ENCODE data around the gene ZSWIM5.
"Not testable (repeated sequence)": the region's sequence is repeated elsewhere in the genome, so short reads cannot be mapped to it uniquely, and the experiment has no call there.

Gene ZSWIM5

GRCh38 chr1:45136984-45137383 is 69.4 kb downstream of the ZSWIM5 start:
- no peak for DNase-seq

DNA sequence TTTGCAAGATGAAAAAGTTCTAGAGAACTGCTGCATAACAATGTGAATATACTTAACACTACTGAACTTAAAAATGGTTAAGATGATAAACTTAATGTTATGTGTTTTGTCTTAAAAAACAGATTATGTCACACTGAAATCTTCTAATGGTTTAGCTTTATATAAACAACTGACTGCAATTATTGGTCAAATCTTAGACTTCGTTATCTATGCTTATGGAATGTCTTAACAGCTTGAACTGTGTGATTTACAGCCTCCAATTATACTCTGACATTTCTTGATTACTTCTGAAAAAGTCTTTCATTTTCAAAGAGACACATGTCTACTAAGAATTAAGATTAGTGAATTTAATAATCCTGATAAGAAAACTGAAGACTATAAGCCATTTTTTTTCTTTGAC is 71.1 kb downstream of the ZSWIM5 start:
- no peak for DNase-seq

DNA sequence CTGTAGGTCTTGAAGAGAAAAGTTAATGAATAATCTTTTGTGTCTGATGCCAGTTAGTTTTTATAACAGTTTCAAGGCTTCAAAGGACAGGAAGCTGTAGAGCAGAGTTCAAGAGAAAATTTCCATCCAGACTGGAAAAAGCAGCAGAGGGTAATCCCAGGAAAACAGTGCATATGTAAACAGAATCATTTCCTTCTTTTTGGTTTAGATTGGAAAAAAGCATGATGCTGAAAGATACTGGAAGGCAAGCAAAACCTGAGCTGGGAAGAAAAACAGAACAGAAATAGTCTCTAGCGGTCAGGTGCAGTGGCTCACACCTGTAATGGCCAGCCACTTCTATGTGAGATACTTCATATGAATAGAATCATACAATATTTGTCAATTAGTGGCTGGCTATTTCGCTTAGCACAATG is 71.9 kb downstream of the ZSWIM5 start:
- no peak for DNase-seq

- DNase-seq, result not testable (repeated sequence)
Measured at GRCh38 chr1:45132719-45133118, 73.7 kb downstream of the ZSWIM5 start.

DNA sequence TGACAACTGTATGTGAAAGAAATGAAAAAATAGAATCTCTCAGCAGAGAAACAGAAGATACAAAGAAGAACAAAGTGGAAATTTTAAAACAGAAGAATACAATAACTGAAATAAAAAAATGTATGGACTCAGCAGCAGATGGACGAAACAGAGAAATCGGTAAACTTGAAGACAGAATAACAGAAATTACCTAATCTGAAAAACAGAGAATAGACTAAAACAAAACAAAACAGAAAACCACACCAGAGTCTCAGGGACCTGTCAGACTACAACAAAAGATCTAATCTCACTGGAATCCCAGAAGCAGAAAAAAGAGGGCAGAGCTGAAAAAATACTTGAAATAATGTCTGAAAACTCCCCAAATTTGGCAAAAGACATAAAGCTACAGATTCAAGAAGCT is 83.0 kb downstream of the ZSWIM5 start:
- no peak for DNase-seq

DNA sequence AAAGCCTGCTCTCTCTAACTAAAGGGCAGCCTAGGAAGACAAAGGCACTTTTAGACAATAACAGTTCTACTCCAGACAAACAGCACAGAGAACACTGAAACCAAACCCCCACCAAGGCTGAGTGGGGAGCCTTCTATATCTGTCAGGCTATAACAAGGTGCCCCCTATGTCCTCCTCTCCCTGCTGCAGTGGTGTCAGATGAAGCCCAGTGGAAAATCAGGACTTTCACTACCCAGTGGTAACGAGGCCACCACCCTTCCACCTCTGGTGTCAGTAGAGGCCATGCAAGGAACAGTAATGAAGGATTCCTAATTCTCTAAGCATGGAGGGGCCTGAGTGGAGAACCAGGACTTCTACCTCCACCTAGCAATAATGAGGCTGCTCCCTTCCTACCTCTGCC is 83.7 kb downstream of the ZSWIM5 start:
- no peak for DNase-seq

- DNase-seq, result no peak
Measured at GRCh38 chr1:45117766-45118165, 88.6 kb downstream of the ZSWIM5 start.

- no peak for DNase-seq
Measured at GRCh38 chr1:45116820-45117219, 89.6 kb downstream of the ZSWIM5 start.

DNA sequence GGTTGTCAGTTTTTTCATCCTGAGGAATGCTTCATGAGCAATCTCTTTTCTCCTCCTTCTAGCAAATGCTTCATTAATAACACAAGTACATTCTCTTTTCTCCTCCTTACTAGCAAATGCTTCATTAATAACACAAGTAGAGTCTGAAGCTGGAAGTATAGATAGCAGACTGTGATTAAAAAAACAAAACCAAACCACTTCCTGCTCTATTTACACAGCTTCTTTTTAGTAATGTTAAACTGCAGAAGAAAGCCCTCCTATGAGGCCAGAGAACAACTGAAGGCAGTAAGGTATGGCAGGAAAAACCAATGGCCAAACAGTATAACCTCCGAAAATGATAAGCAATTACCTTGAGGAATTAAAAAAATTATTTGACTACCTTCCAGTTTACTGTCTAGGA is 90.1 kb downstream of the ZSWIM5 start:
- no peak for DNase-seq

DNA sequence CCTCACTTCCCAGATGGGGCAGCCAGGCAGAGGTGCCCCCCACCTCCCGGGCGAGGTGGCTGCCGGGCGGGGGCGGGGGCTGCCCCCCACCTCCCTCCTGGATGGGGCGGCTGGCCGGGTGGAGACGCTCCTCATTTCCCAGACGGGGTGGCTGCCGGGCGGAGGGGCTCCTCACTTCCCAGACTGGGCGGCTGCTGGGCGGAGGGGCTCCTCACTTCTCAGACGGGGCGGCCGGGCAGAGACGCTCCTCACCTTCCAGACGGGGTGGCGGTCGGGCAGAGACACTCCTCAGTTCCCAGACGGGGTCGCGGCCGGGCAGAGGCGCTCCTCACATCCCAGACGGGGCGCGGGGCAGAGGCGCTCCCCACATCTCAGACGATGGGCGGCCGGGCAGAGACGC is 91.2 kb downstream of the ZSWIM5 start:
- DNase-seq, result not testable (repeated sequence)

DNA sequence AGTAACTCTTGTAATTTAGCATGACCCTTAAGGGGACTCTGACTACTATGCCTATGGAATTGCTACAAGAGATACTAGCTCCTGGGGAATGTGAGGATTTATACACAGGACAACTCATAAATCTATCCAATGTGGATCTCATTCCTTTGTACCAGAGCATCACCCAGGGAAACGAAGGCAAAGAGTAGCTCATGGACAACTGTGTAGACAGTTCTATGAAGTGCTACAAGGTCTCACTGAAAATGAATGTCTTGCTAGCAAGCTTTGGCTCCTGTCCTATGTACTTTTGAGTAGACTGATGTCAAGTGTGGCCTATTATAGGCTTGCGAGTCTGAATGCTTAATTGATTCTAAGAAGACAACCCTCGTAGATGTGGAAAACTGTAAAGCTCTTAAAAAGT is 93.7 kb downstream of the ZSWIM5 start:
- DNase-seq, result no peak

DNA sequence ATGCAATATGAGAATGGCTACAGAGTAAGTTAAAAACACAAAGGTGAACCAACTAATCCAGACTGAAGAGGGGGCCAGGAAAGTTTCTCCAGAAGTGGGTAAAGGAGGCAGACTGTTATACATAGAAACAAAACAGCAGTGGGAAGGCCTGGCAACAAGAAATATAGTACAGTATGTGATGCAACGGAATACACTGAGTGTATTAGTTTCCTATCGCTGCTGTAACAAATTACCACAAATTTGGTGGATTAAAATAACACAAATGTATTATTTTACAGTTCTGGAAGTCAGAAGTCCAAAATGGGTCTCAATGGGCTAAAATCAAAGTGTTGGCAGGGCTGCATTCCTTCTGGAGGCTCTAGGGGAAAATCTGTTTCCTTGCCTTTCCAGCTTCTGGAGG is 95.2 kb downstream of the ZSWIM5 start:
- no peak for DNase-seq

- no peak for DNase-seq
Measured at GRCh38 chr1:45107782-45108181, 98.6 kb downstream of the ZSWIM5 start.

GRCh38 chr1:45106864-45107263 is 99.5 kb downstream of the ZSWIM5 start:
- not testable (repeated sequence) for DNase-seq

DNA sequence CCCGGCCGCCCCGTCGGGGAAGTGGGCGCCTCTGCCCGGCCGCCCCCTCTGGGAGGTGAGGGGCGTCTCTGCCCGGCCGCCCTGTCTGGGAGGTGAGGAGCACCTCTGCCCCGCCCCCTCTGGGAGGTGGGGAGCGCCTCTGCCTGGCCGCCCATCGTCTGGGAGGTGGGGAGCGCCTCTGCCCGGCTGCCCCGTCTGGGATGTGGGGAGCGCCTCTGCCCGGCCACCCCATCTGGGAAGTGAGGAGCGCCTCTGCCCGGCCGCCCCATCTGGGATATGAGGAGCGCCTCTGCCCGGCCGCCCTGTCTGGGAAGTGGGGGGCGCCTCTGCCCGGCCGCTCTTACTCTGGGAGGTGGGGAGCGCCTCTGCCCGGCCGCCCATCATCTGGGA is 100.3 kb downstream of the ZSWIM5 start:
- DNase-seq, result not testable (repeated sequence)

DNA sequence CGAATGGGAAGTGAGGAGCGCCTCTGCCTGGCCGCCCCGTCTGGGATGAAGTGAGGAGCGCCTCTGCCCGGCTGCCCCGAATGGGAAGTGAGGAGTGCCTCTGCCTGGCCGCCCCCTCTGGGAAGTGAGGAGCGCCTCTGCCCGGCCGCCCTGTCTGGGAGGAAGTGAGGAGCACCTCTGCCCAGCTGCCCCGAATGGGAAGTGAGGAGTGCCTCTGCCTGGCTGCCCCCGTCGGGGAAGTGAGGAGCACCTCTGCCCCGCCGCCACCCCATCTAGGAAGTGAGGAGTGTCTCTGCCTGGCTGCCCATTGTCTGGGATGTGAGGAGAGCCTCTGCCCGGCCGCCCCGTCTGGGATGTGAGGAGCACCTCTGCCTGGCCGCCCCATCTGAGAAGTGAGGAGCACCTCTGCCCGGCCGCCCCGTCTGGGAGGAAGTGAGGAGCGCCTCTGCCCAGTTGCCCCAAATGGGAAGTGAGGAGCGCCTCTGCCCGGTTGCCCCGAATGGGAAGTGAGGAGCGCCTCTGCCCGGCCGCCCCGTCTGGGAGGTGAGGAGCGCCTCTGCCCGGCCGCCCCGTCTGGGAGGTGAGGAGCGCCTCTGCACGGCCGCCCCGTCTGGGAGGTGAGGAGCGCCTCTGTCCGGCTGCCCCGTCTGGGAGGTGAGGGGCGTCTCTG is 100.8 kb downstream of the ZSWIM5 start:
- not testable (repeated sequence) for DNase-seq

DNA sequence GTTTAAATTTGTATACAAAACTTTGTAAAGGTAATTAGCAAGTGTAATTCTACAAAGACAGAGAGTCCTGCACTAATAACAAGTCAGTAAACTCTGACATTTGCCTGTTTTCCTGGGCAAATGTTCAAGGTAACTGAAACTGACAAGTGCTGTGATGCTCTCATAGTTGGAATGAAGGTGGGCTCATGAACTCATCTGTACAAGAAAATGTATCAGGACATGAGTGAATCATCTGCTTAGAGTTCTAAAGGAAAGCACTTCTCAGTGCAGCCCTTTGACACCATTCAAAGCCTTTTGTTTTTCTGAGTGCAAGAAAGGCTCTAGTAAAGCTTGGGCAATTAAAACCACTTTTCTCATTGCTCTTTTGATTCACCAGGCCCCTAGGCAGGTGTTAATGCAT is 102.9 kb downstream of the ZSWIM5 start:
- no peak for DNase-seq

DNA sequence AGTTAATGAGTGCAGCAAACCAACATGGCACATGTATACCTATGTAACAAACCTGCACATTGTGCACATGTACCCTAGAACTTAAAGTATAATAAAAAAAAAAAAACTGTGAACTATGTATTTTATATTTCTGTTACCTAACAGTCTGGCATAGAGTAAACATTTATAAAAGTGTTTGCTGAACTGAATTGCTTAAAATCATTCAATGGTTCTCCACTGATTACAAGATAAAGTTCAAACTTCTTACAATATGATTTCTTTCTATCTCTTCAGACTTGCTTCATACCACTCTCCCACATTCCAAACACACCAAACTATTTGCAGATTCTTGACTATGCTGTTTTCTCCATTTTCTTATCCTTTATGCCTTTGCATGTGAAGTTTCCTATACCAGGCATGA is 104.5 kb downstream of the ZSWIM5 start:
- DNase-seq, result no peak

DNA sequence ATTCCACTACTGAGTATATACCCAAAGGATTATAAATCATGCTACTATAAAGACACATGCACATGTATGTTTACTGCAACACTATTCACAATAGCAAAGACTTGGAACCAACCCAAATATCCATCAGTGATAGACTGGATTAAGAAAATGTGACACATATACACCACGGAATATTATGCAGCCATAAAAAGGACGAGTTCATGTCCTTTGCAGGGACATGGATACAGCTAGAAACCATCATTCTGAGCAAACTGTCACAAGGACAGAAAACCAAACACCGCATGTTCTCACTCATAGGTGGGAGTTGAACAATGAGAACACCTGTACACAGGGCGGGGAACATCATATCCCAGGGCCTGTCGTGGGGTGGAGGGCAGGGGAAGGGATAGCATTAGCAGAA is 104.9 kb downstream of the ZSWIM5 start:
- not testable (repeated sequence) for DNase-seq

GRCh38 chr1:45097944-45098343 is 108.5 kb downstream of the ZSWIM5 start:
- no peak for DNase-seq

- no peak for DNase-seq
Measured at GRCh38 chr1:45097079-45097478, 109.3 kb downstream of the ZSWIM5 start.

DNA sequence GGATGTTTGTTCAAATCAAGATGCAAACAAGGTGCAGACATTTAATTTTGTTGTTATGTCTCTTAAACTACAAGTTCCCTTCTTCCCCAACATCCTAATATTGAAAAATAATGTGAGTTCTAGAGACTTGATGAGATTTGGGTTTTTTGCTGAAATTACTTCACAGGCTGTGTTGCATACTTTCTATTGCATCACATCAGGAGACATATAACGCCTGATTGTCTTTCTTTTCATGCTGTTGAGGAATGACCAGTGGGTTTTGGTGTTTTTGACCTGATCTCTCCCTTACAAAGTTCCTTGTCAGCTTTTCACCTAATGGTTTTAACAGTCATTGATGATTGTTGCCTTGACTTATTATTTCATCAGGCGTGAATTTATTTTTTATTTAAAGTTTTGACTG is 111.0 kb downstream of the ZSWIM5 start:
- DNase-seq, result no peak

GRCh38 chr1:45094371-45094770 is 112.0 kb downstream of the ZSWIM5 start:
- not testable (repeated sequence) for DNase-seq

DNA sequence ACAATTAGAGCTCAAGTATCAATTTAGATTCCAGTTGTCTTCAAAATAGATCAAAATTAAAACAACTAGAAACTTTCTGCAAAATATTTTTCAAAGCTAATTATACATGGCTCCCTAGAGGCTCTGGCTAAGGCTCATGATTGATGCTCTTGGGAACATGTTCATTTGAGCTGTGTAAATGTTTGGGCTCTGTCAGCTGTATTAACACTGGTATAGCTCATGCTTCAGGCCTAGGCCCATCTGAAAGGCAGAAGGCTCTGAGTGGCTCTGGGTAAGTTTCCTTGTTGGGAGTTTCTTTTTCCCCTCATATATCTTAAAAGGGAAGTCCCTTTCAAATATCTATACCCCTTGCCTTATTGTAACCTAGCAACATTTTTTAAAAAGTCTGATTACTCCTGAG is 113.1 kb downstream of the ZSWIM5 start:
- DNase-seq, result no peak

DNA sequence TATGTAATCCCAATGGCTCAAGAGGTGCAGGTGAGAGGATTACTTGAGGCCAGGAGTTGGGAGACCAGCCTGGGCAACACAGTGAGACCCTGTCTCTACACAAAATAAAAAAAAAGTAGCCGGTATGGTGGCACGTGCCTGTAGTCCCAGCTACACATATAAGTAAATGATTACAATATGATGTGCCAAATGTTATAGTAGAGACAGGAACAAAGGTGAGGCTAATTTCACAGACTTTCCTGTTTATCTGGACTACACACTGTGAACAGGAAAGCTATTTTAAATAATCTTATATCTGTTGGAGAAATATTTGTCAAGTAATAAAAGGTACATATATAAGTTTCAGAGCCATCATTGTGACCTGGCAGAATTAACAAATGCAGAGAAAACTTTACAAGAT is 116.7 kb downstream of the ZSWIM5 start:
- DNase-seq, result no peak

All from T-helper 1 cell (primary cell).